Aorta (tissue), 5 donors: ENCODE measurements around the gene CHI3L1. TPM values are rescaled to one million over a fixed set of nuclear protein-coding genes. Genes with fewer than 3 reads are reported as not detected.
A peak's percentile ranks its signal among the peaks of the same experiment; 100 is the strongest.

Experiments
- ATAC-seq: fragments of 200-7000 bp; cut with Tn5 transposase; one replicate; pipeline ENCODE4 v1.9.1; 2022; ENCODE audit warnings: moderate library complexity; ENCODE audit not compliant: low FRiP score
- DNase-seq, 2 donors: peaks; one replicate each; pipeline ENCODE4 v3.0.0-alpha.2; 2020
- H3K27ac ChIP-seq, 2 donors: one replicate each; pipeline ENCODE4 v1.5.1; 2013; ENCODE audit warnings: low read length in 2 of 2, mild to moderate bottlenecking in 2 of 2, moderate library complexity in 2 of 2, control low read depth in 1 of 2, inconsistent platforms in 1 of 2, low read depth in 1 of 2
- H3K27me3 ChIP-seq, 2 donors: one replicate each; pipeline ENCODE4 v1.6.1; 2013; ENCODE audit warnings: control low read depth in 1 of 2, low read length in 1 of 2, mild to moderate bottlenecking in 1 of 2, moderate library complexity in 1 of 2; ENCODE audit not compliant: insufficient read depth in 2 of 2, control insufficient read depth in 1 of 2
- H3K36me3 ChIP-seq, 2 donors: one replicate each; pipeline ENCODE4 v1.6.1; 2013; ENCODE audit warnings: control low read depth in 1 of 2, low read length in 1 of 2, mild to moderate bottlenecking in 1 of 2; ENCODE audit not compliant: insufficient read depth in 2 of 2, control insufficient read depth in 1 of 2
- H3K4me1 ChIP-seq, 2 donors: one replicate each; pipeline ENCODE4 v1.6.1; 2013; ENCODE audit warnings: low read length in 2 of 2, control low read depth in 1 of 2, mild to moderate bottlenecking in 1 of 2, moderate library complexity in 1 of 2; ENCODE audit not compliant: insufficient read depth in 2 of 2, control insufficient read depth in 1 of 2
- H3K4me3 ChIP-seq, 2 donors: one replicate each; pipeline ENCODE4 v1.5.1; 2013; ENCODE audit warnings: low read length in 2 of 2, control low read depth in 1 of 2, mild to moderate bottlenecking in 1 of 2
- H3K9me3 ChIP-seq: one replicate; pipeline ENCODE4 v1.6.1; 2013; ENCODE audit warnings: mild to moderate bottlenecking, low read length; ENCODE audit not compliant: control insufficient read depth
- WGBS, 2 donors: extraction: QIAGEN DNeasy Blood & Tissue Kit; methylation state at CpG; one replicate each; pipeline ENCODE4 v1.1.7; 2013; 5-methylcytosine and 5-hydroxymethylcytosine counted together
- intact Hi-C, 2 donors: fragments of 100-400 bp; cut with DNase I; formaldehyde crosslinking; loops; one replicate each; pipeline versions ENCODE4 v1.14.2 to v1.15.0; 2022
- polyA plus RNA-seq, 2 donors: library from polyadenylated mRNA; stranded (reverse); fragments of 200-250 nt; gene quantifications; one replicate each; pipeline ENCODE4 v1.2.3, GENCODE V29; 2013
- total RNA-seq, 2 donors: library from RNA; stranded (reverse); fragmentation: NEBNext Ultra II Directional; extraction: Animal tissue kit (Norgen Biotek cat#: 25700); gene quantifications; one replicate each; pipeline ENCODE4 v1.2.1, GENCODE V29; 2021
- donor health status: healthy with polysubstance abuse.
- donor health status: Bipolar disorder and iron deficiency.
- donor health status: DM: no; HTN: no; CAD: no.
- donor health status: DM: no; HTN: no; CAD: no.
- donor health status: DM: yes; HTN: yes; CAD: no.

The CHI3L1 gene
- total and polyA plus RNA-seq, 4 donors = 0.87 to 34.2 (median 11.6) TPM

DNA sequence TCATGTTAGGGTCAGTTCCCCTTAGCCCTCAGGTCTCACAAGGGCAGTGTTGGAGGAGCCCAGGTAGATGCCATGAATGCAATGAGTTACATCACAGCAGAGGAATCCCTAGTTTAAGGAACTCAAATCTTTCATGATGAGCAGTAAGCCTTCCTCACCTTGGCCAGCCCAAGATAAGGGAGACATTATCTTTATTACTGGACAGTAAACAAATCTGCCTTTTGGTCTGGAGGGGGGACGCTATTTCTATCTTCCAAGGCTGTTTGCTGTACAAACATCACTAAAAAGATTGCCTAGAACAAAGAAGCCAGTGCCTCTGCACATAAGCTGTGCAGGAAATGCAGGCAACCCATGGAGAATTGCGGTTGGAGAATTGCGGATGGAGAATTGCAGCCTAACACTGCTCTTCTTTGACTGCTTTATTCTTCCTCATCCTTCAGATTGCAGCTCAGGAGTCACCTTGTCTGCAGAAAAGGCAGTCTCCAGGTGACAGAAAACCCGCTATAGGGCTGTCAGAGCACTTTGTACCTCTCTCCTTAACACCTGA lies 2.3 kb upstream of the CHI3L1 start:
- ATAC-seq (no peak), DNase-seq (no peak)
- Histone ChIP-seq H3K36me3 (no peaks in the 10 kb centered on the region), H3K27ac (no peak overlapping the region), H3K9me3 (no peaks in the 10 kb centered on the region), H3K4me3 (no peak overlapping the region), H3K27me3 (no peaks in the 10 kb centered on the region), H3K4me1 (no peaks in the 10 kb centered on the region)
- intact Hi-C loops = no loop called here
- 84 to 90% methylated on average over 4 of the region's 4 CpGs for WGBS, 2 donors

DNA sequence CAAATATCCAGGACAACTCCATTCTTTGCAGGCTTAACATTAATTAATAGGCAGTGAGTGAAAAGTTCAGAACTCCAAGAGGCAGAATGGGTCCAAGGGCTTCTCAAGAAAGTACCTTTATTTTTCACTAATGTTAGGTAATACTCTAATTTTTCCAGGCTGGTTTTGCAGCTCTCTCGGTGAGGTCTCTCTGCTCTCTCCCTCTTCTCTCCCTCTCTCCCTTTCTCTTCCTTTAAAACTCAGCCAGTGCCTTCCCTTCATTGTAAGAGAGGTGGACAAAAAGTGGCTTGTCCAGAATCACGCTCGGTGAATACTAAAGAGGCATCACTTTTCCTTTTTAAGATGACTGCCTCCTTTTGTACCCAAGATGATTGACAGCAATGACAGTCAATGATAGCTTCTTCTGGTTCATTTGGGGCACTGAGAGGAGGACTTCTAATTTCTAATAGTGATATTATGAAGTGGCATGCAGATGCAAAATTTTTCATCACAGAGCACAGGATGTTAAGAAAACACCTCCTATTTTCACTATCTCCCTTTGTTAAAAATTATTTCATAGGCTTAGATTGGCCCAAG lies 1.3 kb upstream of the CHI3L1 start:
- Histone ChIP-seq H3K27ac (no peak overlapping the region), H3K36me3 (no peaks in the 10 kb centered on the region), H3K4me1 (no peaks in the 10 kb centered on the region), H3K27me3 (no peaks in the 10 kb centered on the region), H3K4me3 (no peak overlapping the region), H3K9me3 (no peaks in the 10 kb centered on the region)
- WGBS, 2 donors = 71 to 90% methylated on average over 3 of the region's 3 CpGs
- ATAC-seq (no peak), DNase-seq (no peak)
- intact Hi-C loops = no loop called here

DNA sequence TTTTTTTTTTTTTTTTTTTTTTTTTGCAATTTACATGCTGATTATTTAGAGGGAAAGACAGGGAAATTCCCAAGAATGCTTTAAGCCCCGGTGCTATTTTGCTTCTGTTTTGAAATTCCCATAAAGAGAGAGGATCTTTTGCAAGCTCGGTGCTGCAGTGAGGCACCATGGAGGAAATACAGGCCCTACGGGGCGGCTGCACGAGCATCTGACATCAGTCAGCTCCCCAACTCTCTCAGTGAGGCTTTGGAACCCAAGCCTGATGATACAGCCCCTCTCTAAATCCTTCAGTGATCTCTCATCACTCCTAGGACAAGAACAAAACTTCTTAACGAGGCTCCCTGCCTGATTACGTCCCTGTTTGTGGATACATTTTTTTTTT lies 791 bp upstream of the CHI3L1 start:
- Histone ChIP-seq H3K9me3 (no peaks in the 10 kb centered on the region), H3K27ac (no peak overlapping the region), H3K4me1 (no peaks in the 10 kb centered on the region), H3K36me3 (no peaks in the 10 kb centered on the region), H3K4me3 (no peak overlapping the region), H3K27me3 (no peaks in the 10 kb centered on the region)
- DNase-seq (no peak), ATAC-seq (no peak)
- intact Hi-C loops = no loop called here
- 71 to 73% methylated on average over 7 of the region's 7 CpGs for WGBS, 2 donors

DNA sequence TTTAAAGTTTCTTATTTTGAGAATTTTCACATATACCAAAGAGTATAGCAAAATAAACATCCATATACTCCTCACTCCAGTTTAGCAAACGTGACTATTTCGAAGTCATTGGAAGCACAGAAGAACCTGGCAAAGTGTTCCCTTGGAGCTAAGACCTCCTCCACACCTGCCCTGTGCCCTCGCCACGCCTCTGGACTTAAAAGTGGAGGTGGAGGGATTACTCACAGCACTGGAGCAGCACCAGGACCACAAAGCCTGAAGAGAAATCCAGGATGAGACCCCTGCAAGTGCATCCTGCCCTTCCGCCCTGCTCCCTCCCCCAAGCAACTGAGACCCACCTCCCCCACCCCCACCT lies 436 bp downstream of the CHI3L1 start:
- ATAC-seq (no peak), DNase-seq (no peak)
- Histone ChIP-seq H3K4me1 (no peaks in the 10 kb centered on the region), H3K4me3 (no peak overlapping the region), H3K27me3 (no peaks in the 10 kb centered on the region), H3K36me3 (no peaks in the 10 kb centered on the region), H3K27ac (no peak overlapping the region), H3K9me3 (no peaks in the 10 kb centered on the region)
- WGBS, 2 donors = 90 to 92% methylated on average over 5 of the region's 5 CpGs
- intact Hi-C loops = no loop called here

DNA sequence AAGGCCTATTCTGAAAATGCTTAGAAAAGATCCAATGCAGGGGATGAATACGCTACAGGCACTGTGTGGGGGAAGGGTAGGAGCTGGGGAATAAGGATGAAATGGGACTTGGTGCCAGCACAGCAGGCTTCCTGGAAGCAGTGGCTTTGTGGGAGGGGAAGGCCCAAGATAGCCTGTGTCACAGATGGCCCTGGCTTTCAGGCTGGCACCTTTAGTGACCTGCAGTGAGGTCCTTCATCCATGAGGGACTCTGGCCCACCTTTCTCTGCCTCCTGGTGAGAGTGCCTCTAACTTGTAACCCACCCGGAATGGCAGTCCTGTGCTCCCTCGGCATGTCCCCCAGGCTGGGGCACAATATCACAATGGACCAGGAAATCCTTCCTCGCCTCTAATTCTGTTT lies 919 bp downstream of the CHI3L1 start:
- no peaks in the 10 kb centered on the region for H3K4me1 ChIP-seq
- H3K4me3 ChIP-seq = no peak overlapping the region
- intact Hi-C loops = no loop called here
- no peaks in the 10 kb centered on the region for H3K27me3 ChIP-seq
- DNase-seq (peak in 1 of 2 donors; percentile 35), ATAC-seq (no peak)
- 91 to 93% methylated on average over 4 of the region's 4 CpGs for WGBS, 2 donors
- no peak overlapping the region for H3K27ac ChIP-seq
- H3K9me3 ChIP-seq = no peaks in the 10 kb centered on the region
- H3K36me3 ChIP-seq = no peaks in the 10 kb centered on the region

DNA sequence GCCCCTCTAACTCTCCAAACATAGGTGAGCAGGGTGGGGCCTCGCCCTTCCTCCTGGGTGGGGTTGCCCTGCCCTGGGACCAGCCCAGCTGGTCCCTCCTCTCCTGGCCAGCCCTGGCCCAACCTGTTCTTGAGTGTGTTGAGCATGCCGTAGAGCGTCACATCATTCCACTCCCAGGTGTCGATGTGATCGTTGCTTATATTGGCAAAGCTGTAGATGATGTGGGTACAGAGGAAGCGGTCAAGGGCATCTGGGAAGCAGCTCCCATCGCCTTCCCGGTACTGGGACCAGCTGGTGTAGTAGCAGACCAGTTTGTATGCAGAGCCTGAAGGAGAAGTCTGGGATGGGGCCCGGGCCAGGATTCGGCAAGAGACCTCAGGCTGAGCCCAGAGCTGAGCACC lies 1.4 kb downstream of the CHI3L1 start:
- no peaks in the 10 kb centered on the region for H3K9me3 ChIP-seq
- H3K4me3 ChIP-seq = no peak overlapping the region
- no peaks in the 10 kb centered on the region for H3K36me3 ChIP-seq
- 88 to 92% methylated on average over 10 of the region's 10 CpGs for WGBS, 2 donors
- DNase-seq = peak in 1 of 2 donors; percentile 42
- no peaks in the 10 kb centered on the region for H3K27me3 ChIP-seq
- no peak overlapping the region for H3K27ac ChIP-seq
- ATAC-seq = no peak
- H3K4me1 ChIP-seq = no peaks in the 10 kb centered on the region
- intact Hi-C loops = no loop called here

DNA sequence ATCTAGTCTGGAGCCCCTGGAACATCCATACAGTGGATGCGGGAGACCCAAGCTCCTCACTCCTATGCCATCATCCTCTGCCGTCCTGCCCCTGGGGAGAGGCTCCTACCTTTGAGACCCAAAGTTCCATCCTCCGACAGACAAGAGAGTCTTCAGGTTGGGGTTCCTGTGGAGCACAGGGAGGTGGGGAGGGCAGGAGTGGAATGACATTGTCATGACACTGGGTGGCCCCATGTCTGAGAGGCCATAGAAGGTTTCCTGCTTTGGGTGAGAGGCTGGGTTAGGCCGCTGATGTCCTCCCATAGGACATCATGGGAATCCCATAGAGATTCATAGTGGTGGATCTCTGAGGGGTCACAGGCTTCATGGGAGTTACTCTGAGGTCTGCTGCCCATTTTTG lies 2.0 kb downstream of the CHI3L1 start:
- Histone ChIP-seq H3K9me3 (no peaks in the 10 kb centered on the region), H3K27ac (no peak overlapping the region), H3K4me1 (no peaks in the 10 kb centered on the region), H3K4me3 (no peak overlapping the region), H3K27me3 (no peaks in the 10 kb centered on the region), H3K36me3 (no peaks in the 10 kb centered on the region)
- intact Hi-C loops = no loop called here
- 75 to 99% methylated on average over 4 of the region's 4 CpGs for WGBS, 2 donors
- DNase-seq (peak in 1 of 2 donors; percentile 33), ATAC-seq (no peak)

DNA sequence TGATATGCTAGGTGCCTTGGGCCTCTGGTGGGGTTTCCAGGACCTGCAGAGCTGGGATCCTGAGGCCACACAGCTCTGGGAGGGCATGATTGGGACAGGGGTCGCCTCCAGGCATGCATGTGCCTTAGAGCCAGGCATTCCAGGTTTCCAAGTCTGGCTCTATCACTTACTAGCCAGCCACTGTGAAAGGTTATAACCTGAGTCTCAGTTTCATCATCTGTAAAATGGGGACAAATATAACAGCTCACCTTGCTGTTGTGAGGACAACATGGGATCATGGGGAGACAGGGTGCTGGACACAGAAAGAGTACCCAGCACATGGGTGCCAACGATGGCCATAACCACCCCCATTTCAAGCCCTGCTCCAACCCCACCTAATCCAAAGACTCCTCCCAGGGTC lies 2.7 kb downstream of the CHI3L1 start:
- ATAC-seq (no peak), DNase-seq (no peak)
- H3K36me3 ChIP-seq = no peaks in the 10 kb centered on the region
- no peaks in the 10 kb centered on the region for H3K4me1 ChIP-seq
- H3K4me3 ChIP-seq = no peak overlapping the region
- WGBS, 2 donors = 91 to 100% methylated on average over 2 of the region's 2 CpGs
- H3K9me3 ChIP-seq = no peaks in the 10 kb centered on the region
- intact Hi-C loops = no loop called here
- no peak overlapping the region for H3K27ac ChIP-seq
- no peaks in the 10 kb centered on the region for H3K27me3 ChIP-seq

DNA sequence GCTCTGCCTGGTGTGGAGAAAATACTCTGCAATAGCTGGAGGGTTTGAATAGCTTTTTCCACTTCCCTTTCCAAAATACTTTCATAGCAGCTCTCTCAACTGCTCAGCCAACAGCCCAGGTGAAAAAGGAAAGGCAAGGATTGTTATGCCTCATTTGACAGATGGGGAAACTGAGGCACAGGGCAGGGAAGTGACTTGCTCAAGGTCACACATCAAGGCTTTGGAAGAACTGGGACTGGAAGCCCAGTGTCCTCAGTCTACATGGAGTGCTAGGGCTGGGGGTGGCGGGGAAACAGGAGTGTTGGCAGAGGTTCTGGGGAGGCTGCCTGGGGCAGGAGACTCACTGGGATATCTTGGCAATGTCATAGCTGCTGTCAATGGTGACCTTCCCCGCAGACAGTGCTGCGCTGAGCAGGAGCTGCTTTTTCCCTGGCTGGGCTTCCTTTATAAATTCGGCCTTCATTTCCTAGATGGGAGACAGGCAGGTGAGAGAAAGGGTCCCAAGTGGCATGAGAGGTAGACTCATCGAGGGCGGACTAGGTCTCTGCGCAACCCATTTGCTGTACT lies 4.0 kb downstream of the CHI3L1 start:
- ATAC-seq (no peak), DNase-seq (peak in 1 of 2 donors; percentile 45)
- no peak overlapping the region for H3K27ac ChIP-seq
- H3K9me3 ChIP-seq = no peaks in the 10 kb centered on the region
- no peaks in the 10 kb centered on the region for H3K4me1 ChIP-seq
- H3K36me3 ChIP-seq = no peaks in the 10 kb centered on the region
- no peaks in the 10 kb centered on the region for H3K27me3 ChIP-seq
- H3K4me3 ChIP-seq = no peak overlapping the region
- intact Hi-C loops = no loop called here
- 93 to 97% methylated on average over 7 of the region's 7 CpGs for WGBS, 2 donors
